ENCODE data around the gene STK17A.

DNA sequence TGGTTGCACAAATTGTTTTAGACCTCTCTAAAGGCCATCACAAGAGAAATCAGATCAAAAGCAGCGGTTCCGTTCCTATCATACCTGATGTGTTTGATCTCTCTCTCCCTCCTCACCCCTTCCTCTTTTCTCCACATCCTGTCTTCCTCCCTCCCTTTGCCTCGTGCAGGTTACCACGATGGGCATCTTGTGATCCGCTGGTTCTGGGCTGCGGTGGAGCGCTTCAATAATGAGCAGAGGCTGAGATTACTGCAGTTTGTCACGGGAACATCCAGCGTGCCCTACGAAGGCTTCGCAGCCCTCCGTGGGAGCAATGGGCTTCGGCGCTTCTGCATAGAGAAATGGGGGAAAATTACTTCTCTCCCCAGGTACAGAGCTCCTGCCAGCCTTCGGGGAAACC, 28.5 kb upstream of the STK17A start:
- TF ChIP-seq, protein P1, sequence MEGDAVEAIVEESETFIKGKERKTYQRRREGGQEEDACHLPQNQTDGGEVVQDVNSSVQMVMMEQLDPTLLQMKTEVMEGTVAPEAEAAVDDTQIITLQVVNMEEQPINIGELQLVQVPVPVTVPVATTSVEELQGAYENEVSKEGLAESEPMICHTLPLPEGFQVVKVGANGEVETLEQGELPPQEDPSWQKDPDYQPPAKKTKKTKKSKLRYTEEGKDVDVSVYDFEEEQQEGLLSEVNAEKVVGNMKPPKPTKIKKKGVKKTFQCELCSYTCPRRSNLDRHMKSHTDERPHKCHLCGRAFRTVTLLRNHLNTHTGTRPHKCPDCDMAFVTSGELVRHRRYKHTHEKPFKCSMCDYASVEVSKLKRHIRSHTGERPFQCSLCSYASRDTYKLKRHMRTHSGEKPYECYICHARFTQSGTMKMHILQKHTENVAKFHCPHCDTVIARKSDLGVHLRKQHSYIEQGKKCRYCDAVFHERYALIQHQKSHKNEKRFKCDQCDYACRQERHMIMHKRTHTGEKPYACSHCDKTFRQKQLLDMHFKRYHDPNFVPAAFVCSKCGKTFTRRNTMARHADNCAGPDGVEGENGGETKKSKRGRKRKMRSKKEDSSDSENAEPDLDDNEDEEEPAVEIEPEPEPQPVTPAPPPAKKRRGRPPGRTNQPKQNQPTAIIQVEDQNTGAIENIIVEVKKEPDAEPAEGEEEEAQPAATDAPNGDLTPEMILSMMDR (IDR thresholded peaks at IDR 0.05) = no peak
- no peak for TF ChIP-seq SIN3A (IDR thresholded peaks at IDR 0.05; ENCODE audit: borderline replicate concordance, insufficient read depth, low read depth, low read length)
- no peak for TF ChIP-seq POLR2AphosphoS5 (IDR thresholded peaks at IDR 0.05; ENCODE audit: low read depth, low read length)
